HG03558 (cell line): ENCODE data around the gene FAM120B.
"Not testable (repeated sequence)": the region's sequence is repeated elsewhere in the genome, so short reads cannot be mapped to it uniquely, and the experiment has no call there.

Source experiments
- ATAC-seq: cut with Tn5 transposase; IDR thresholded peaks from one replicate; pipeline ENCODE4 v1.9.1; 2021; ENCODE audit warnings: moderate number of reproducible peaks; ENCODE audit not compliant: unreplicated experiment; ENCODE audit errors: extremely low read depth

FAM120B gene

DNA sequence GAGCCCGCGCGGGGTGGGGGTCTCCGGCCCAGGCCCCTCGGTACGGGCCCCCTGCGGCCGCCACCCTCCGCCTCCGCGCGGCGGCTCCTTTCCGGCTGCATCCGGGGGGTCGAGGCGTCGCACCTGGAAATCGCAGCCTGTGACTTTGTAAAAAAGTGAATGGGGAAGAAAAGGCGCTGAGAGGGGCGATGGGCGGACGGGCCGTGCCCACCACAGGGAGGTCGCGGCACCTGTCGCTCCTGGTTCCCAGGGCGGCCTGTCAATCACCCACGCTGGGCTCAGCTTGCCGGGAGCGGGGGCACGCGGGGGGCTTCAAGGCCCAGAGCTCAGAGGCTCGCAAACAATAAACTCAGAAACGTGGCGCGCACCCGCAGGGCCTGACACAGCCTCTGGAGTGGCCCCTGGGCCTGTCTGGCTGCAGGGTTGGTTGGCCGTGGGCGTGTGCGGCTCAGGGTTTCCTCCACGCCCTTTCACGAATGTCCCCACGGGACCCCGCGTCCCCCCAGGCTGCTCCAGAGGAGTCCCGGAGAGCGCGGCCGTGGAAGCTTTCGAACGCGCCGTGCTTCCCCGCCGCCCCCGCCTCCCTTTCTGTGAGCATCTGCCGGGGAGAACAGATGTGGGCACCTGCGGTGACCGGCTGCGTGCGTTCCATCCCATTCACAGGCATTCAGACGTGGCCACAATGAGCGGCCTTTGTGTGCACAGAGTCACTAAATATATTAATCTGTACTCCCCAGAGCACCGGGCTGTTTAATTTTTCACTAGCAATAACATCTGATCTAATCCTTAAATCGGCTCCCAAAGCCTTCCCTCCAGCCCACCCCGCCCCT lies 9.6 kb upstream of the FAM120B start:
- no peak for ATAC-seq

DNA sequence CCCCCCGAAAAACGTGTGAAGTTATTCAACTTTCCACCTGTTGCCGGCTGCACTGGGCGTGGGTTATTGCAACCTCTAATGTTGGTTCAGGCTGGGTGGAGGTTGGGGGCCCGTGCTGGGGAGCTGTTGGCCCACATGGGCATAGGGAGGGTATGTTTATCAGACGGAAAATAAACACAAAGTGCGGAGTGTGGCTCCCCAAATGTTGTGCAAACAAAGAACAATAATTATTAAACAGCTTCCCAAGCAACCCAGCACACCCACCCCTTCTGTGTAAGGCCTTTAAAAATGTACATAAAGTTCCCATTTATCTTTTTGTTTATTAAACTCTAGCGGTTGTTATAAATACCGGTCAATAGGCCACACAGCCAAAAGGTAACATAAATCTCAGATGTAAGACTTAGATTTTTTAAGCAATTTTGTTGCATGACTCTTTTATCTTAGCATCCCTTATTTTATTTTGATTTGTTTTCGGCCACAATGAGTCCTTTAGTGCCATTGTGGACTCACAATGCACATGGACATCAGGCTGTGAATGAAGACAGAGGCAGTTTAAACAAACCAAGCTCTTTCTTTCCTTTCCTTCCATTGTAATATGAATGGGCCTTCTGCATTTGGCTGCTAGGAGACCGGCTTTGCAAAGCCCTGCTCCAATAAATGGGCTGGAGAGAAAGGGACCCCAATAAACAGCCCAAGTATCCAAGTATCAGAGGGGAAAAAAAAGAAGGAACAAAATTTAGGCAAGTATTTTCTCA lies 8.8 kb upstream of the FAM120B start:
- no peak for ATAC-seq

DNA sequence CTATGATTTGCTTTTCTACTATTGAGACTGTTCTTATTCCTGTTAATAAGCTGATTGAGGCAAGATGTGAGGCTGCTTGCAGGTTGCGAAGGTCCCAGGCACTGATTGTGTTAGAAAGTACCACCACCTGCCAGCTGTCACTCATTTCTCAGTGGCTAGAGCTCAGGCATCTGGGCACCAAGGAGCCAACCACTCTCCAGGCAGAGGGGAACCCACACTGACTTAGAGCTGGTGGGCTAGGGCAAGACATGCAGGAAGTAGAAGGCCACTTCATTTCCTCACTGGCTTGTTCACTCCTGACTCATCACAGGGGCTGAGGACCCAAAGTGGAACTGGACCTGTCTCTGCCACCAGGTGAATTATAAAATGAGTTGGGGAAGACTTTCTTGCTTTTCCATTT lies 7.9 kb upstream of the FAM120B start:
- ATAC-seq, result no peak

DNA sequence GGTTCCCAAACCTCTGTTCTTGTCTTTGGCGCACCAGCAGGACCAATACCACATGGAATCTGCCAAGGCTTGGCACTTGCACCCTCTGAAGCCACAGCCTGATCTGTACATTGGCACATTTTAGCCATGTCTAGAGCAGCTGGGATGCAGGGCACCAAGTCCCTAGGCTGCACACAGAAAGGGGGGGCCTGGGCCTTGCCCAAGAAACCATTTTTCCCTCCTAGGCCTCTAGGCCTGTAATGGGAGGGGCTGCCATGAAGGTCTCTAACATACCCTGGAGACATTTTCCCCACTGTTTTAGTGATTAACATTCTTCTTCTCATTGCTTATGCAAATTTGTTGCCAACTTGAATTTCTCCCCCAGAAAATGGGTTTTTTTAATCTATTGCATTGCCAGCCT lies 5.4 kb upstream of the FAM120B start:
- ATAC-seq, result no peak

DNA sequence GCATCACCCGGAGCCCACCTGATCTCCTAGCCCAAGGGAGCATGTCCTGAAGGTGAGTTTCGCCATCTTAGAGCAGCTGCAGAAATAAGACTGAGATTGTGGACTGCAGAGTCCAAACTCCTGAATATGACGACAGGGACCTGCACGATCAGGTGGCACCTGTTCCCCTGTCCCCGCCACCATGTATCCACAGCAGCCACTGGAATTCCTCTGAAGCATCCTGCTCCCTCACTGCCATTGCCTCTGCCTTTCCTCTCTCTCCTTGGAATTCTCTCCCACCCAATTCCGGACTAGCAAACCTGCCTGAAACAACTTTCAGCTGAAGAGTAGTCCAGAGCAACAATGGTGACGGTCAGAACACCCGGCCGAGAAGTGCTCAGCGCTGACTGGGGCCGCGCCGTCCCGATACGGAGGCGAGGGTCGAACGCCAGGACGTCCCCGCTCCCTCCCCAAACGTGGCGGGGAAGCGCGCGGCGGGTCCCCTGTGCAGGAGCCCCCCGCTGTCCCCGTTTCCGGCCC lies 694 bp upstream of the FAM120B start:
- ATAC-seq, result no peak

DNA sequence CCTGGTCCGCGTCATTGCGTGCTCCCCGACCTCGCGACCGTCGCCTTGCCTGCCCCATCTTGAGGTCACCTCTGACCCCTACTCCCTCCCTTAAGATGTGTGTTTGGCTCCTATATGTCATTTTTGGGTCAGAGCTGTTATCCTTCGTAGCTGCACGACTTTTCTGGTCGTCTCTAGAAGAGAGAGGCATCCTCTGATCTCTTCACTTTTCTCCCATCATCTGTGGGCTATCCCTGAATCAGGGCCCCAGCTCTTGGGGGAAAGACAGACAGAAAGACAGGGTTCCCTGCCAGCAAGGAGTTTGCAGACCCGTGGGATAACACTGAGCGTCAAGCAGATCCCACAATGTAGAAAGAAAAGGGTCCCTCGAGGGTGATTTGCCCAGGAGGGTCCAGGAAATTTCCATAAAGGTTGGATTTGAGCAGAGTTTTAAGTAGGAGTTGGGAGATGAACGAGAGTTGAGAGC lies 555 bp downstream of the FAM120B start:
- no peak for ATAC-seq

DNA sequence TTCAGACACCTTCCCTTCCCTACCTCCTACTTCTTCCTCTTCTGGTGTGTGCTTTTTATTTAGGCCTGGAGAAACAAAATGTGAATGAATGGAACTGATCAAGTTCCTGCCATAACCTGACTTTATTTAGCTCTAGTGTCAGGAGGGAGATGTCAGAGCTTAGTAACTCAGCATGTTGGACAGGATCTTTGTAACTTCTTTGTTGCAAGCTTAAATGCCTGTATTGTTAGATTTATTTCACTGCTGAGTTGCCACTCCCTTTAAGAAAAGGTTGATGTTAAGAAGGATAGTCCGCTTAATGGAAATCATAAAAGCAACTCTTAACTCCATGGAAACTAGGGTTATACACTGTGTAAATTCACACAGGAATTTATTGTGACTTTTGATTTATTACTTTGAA lies 2.2 kb downstream of the FAM120B start:
- ATAC-seq, result no peak

DNA sequence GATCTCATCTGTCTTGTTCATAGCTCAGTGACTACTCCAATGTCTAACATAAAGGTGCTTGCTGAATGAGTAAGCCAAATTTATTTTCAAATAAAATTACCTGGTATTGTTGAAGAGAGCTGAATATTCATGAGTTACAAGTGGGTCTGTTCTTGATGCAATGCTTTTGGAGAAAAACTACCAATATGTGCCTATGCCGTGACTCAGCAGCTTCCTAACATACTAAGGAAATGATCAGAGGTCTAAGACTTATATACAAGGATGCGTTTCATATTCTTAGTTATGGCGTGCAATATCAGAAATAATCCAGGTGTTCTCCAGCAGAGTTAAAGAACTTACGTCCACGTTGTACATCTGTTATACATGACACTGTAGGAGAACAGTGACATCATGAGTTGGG lies 5.1 kb downstream of the FAM120B start:
- no peak for ATAC-seq

DNA sequence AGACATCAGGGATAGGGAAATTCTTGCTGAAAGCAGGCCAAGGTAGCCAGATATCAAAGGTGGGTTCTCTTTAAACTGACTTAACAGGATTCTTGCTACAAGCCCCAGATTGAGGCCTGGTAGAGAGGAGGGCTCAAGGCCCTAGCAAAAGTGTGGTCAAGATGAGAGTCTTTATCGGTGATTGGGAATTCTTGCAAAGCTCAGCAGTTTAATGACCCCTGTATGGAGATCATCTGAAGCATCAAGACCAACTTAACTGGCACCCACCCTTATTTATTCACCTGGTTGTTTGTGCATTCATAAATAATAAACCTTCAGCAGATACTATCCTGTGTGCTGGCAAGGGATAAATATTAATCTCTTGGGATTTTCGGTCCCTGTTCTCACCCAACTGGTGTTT lies 6.3 kb downstream of the FAM120B start:
- ATAC-seq, result no peak

DNA sequence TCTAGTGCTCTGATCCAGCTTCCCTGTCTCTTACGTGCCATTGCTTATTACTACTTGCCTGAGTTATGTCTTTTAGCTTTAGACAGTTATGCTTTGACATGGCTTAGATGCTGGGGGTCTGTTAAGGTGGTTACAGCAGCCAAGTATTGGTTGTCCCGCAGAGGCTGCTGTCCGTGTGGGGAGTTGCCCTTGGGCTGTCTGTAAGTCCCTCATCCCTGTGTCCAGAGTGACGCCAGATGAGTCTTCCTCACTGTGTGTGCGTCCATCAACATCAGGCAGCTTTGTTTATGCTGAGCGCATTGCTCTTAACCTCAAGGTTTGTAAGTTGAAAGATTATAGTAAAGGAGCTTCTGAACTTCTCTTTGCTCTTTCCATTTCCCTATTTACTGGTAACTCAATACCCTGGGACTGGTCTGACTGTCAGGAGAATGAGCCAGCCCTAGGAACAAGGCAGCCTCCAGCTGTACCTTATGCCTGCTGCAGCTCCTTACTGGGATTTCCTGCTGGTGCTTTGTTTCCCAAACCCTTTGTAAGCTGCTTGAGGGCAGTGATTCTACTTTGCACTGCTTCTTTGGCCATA lies 7.2 kb downstream of the FAM120B start:
- no peak for ATAC-seq

DNA sequence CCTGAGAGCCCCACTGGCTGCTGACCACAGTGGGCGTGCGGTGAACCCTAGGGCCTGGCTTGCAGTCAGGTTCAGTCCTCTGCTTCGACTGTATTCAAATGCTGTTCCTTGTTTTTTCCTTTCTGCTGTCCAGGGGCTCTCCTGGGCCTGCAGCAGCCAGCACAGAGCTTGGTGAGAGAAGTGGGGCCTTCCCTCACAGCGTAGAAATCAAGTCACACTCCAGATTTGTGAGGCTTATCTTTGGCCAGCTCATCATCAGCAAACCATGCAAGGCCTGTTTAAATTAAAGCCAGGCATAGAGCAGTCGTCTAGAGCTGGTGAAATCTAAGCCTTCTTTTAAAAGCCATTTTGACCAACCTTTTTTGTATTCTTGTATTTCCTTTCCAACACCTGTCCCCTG lies 8.4 kb downstream of the FAM120B start:
- no peak for ATAC-seq

DNA sequence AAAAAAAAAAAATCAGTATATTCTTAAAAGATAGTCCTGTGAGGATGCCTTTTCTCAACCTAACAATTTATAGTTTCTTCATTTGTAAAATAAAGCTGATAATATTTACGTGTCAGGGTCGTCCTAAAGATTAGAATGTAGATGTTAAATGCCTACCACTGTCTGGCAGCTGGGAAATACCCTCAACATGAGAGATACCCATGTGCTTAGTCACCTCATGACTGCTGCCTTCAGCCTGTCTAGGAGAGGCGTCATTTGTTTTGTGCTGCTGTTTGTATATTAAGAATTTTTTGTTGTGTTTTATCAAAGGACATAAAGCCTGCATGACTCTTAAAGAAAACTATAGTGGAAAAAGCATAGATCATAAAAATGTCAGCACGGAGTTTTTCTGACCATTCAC lies 9.5 kb downstream of the FAM120B start:
- ATAC-seq, result no peak

DNA sequence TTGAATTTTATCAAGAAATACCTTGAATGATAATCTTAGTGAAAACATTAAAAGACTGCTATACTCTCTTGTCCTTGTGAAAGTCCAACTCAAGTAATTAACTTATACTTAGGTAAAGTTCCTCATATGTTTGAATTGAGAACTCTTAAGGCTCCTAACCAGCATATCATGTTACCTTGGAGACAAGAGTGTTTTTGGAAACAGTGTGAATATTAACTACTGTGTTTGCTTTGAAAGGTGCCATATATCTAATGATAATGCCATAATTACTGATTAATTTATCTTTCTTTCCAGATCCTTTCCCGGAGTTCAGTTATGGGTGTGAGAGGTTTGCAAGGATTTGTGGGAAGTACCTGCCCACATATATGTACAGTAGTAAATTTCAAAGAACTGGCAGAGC lies 10.5 kb downstream of the FAM120B start:
- ATAC-seq, result no peak

DNA sequence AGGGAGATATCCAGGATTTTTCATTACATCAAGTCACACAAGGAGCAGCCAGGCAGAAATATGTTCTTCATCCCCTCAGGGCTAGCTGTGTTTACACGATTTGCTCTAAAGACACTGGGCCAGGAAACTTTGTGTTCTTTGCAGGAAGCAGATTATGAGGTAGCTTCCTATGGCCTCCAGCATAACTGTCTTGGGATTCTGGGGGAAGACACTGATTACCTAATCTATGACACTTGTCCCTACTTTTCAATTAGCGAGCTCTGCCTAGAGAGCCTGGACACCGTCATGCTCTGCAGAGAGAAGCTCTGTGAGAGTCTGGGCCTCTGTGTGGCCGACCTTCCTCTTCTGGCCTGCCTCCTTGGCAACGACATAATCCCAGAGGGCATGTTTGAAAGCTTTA lies 11.2 kb downstream of the FAM120B start:
- no peak for ATAC-seq

DNA sequence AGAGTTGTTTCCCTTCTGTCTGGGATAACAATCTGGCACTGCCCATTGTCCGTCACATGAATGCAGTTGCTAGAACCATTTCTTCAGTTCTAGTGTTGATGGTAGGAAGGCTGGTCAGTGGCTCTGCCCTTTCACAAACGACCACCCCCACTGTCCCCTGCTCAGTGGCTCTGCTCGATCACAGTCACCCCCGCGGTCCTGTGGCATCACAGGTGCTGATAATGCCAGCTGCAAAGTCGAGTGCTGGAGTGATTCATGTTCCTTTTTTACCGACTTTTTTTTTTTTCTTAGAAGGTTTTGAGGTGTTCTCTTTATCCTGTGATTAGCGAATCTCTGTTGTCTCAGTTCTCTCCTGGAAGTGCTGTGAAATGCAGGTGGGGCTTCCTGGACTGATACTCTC lies 22.8 kb downstream of the FAM120B start:
- no peak for ATAC-seq

DNA sequence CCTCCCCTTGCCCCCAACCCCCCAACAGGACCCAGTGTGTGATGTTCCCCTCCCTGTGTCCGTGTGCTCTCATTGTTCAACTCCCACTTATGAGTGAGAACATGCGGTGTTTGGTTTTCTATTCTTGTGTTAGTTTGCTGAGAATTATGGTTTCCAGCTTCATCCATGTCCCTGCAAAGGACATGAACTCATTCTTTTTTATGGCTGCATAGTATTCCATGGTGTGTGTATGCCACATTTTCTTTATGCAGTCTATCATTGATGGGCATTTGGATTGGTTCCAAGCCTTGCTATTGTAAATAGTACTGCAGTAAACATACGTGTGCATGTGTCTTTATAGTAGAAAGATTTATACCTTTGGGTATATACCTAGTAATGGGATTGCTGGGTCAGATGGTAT lies 28.6 kb downstream of the FAM120B start:
- ATAC-seq, result not testable (repeated sequence)

DNA sequence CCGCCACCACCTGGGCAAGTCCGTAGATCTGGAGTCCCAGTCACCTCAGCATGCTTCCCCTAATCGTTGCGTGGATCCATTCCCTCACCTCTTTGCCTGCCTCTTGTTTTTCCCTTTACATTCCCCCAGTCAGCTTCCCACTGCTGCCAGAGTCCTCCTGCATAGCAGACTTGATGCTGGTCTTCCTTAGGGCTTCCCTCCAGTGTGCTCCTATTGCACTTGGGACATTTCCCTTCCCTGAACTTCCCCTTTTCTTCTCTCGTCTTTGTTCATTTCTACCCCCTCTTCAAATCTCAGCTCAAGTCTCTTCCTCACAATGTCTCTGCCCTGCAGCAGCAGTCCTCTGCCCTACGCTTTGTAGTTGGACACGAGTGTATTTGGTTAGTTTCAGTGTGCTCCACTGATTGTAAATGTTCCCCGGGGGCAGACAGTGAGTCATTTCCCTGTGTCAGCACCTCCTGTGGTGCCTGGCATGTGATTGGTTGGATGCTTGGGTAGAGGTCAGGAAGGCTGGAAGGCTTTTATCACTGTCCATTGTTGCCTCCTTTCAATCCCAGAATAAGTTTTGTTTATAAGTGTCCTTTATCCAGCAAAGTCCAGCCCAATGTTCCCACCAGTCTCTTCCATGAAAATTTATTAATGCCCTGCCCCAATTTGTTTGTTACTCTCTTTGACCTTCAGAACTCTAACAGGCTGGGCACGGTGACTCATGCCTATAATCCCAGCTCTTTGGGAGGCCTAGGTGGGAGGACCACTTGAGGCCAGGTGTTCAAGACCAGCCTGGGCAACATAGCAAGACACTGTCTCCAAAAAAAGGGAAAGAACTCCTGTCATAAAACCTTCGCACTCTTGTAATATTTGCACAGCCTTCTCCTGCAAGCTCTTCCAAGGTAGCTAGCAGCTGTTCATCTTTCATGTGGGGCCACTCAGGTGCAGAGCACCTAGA lies 38.3 kb downstream of the FAM120B start:
- no peak for ATAC-seq

DNA sequence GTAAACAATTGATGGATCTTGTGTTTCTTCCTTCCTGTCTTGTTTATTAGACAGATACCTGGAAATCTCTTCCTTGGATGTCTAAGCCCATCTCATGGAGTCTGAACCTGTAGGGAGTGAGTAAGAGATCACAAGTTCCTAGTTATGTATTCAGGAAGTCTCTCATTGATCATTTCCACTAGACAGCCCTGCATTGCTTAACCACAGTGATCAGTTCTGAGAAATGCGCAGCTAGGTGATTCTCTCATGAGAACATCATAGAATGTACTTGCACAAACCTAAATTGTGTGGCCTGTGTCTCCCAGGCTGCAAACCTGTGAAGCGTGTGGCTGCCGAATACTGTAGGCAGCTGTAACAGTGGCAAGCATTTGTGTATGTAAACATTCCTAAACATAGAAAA lies 39.1 kb downstream of the FAM120B start:
- no peak for ATAC-seq

DNA sequence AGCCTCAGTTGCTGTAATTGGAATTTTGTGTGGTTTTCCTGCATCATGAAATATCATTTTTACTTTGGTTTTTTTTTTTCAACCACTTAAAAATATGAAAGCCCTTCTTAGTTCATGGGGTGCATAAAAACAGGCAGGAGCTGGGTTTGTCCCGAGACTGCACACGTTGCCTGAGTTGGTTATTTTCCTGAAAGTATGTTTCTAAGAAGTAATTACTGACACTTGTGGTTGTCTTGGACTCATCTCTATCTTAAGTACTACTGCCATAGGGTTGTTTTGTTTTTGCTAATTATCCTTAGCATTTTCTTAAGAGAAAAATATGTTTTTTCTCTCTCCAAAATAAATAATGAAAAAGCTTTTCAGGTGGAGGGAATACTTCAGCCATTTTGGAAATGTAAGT lies 40.1 kb downstream of the FAM120B start:
- ATAC-seq, result no peak

DNA sequence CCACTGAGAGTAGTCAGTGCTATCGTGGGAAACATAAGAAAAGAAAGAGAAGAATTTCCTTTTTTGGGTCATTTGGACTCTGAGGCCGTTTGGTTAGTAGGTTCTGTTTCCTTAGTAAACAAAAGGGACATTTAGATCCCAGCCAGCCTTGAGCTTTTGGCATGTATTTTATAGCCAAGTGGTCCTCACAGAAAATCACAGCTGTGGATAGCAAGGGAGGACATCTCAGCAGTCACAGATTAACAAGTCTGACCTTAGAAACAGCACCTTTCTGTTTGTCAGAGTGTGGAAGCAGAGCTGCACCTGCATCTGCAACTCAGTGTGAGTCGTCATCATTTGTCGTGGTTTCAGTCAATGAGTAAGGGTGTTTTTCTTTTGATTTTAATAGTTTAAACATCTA lies 40.5 kb downstream of the FAM120B start:
- peak; percentile 44 for ATAC-seq
